Breast epithelium (tissue), 3 donors: ENCODE measurements around the gene RABGAP1L.

Source experiments
- CTCF ChIP-seq, 3 donors: fragments of 450-650 bp; IDR thresholded peaks; one replicate each; pipeline ENCODE4 v1.5.1; 2016 to 2017; ENCODE audit warnings: antibody characterized with exemption in 3 of 3, mild to moderate bottlenecking in 3 of 3, moderate library complexity in 3 of 3
- POLR2A ChIP-seq: fragments of 450-650 bp; IDR thresholded peaks from one replicate; pipeline ENCODE4 v1.6.1; 2016; ENCODE audit warnings: antibody characterized with exemption, mild to moderate bottlenecking, moderate library complexity
- POLR2AphosphoS5 ChIP-seq, 3 donors: sonication (generic); formaldehyde crosslinking; IDR thresholded peaks; one replicate each; pipeline ENCODE4 v1.6.1; 2017; ENCODE audit warnings: antibody characterized with exemption in 3 of 3

- TF ChIP-seq CTCF (IDR thresholded peaks at IDR 0.05) (no peak), POLR2A (no peak), POLR2AphosphoS5 (IDR thresholded peaks at IDR 0.05) (no peak)
Measured at GRCh38 chr1:174911606-174912005, 752.3 kb downstream of the RABGAP1L start.
